ENCODE data around the gene FBXO39. TPM values are rescaled to one million over a fixed set of nuclear protein-coding genes. Genes with fewer than 3 reads are reported as not detected.
"Not testable (repeated sequence)": the region's sequence is repeated elsewhere in the genome, so short reads cannot be mapped to it uniquely, and the experiment has no call there.

FBXO39 gene
- total RNA-seq, 1 experiment from 2014 or later, result not detected

- no peak for DNase-seq (ENCODE audit: low read depth)
Observed at GRCh38 chr17:6789146-6789545, 13.1 kb downstream of the FBXO39 start.

GRCh38 chr17:6793748-6794493, 17.9 kb downstream of the FBXO39 start:
- DNase-seq (ENCODE audit: low read depth), result no peak

- DNase-seq (ENCODE audit: low read depth), result no peak
Observed at GRCh38 chr17:6796017-6796886, 20.2 kb downstream of the FBXO39 start.

GRCh38 chr17:6796887-6797490, 21.0 kb downstream of the FBXO39 start:
- peak; percentile 59 for DNase-seq (ENCODE audit: low read depth)

- no peak for DNase-seq (ENCODE audit: low read depth)
Observed at GRCh38 chr17:6797718-6798351, 21.8 kb downstream of the FBXO39 start.

- no peak for DNase-seq (ENCODE audit: low read depth)
Observed at GRCh38 chr17:6799738-6800137, 23.7 kb downstream of the FBXO39 start.

- DNase-seq (ENCODE audit: low read depth), result no peak
Observed at GRCh38 chr17:6800422-6801027, 24.5 kb downstream of the FBXO39 start.

- no peak for DNase-seq (ENCODE audit: low read depth)
Observed at GRCh38 chr17:6811510-6811909, 35.5 kb downstream of the FBXO39 start.

- no peak for DNase-seq (ENCODE audit: low read depth)
Observed at GRCh38 chr17:6812295-6812694, 36.3 kb downstream of the FBXO39 start.

- no peak for DNase-seq (ENCODE audit: low read depth)
Observed at GRCh38 chr17:6815775-6816174, 39.8 kb downstream of the FBXO39 start.

GRCh38 chr17:6816368-6816767, 40.4 kb downstream of the FBXO39 start:
- not testable (repeated sequence) for DNase-seq (ENCODE audit: low read depth)

- DNase-seq (ENCODE audit: low read depth), result no peak
Observed at GRCh38 chr17:6818938-6819337, 42.9 kb downstream of the FBXO39 start.

- DNase-seq (ENCODE audit: low read depth), result peak; percentile 1
Observed at GRCh38 chr17:6823011-6823442, 47.0 kb downstream of the FBXO39 start.

- DNase-seq (ENCODE audit: low read depth), result no peak
Observed at GRCh38 chr17:6830383-6830986, 54.5 kb downstream of the FBXO39 start.

- DNase-seq (ENCODE audit: low read depth), result peak; percentile 38
Observed at GRCh38 chr17:6831661-6832263, 55.7 kb downstream of the FBXO39 start, which contains the start of gene TEKT1. TEKT1 (minus strand) TSS chr17:6831729; CDS start chr17:6830376, 1,353 bp downstream.

Other genes with a start within 250 kb of the FBXO39 start
- 0.10 and 0.12 TPM in 2 replicates for gene PITPNM3, start 219.7 kb upstream of the FBXO39 start, total RNA-seq (2014; rRNA removed; shearing (Covaris generic))
- 8.7 and 10.8 TPM in 2 replicates for gene KIAA0753, start 135.5 kb upstream of the FBXO39 start, total RNA-seq (2014; rRNA removed; shearing (Covaris generic))
- gene TXNDC17, start 135.2 kb upstream of the FBXO39 start, total RNA-seq (2014; rRNA removed; shearing (Covaris generic)), result 231 and 340 TPM in 2 replicates
- 20.3 and 24.5 TPM in 2 replicates for gene MED31, start 124.6 kb upstream of the FBXO39 start, total RNA-seq (2014; rRNA removed; shearing (Covaris generic))
- 0.12 and 0.39 TPM in 2 replicates for gene C17orf100, start 124.5 kb upstream of the FBXO39 start, total RNA-seq (2014; rRNA removed; shearing (Covaris generic))
- gene SLC13A5, start 62.8 kb upstream of the FBXO39 start, total RNA-seq (2014; rRNA removed; shearing (Covaris generic)), result not detected in 2 replicates
- 18.0 and 28.1 TPM in 2 replicates for gene XAF1, start 20.2 kb upstream of the FBXO39 start, total RNA-seq (2014; rRNA removed; shearing (Covaris generic))
- gene TEKT1, start 55.5 kb downstream of the FBXO39 start, total RNA-seq (2014; rRNA removed; shearing (Covaris generic)), result not detected in 2 replicates
- gene ALOX12, start 219.8 kb downstream of the FBXO39 start, total RNA-seq (2014; rRNA removed; shearing (Covaris generic)), result not detected in 2 replicates
- gene RNASEK, start 236.4 kb downstream of the FBXO39 start, total RNA-seq (2014; rRNA removed; shearing (Covaris generic)), result 156 and 180 TPM in 2 replicates
- gene BCL6B, start 246.8 kb downstream of the FBXO39 start, total RNA-seq (2014; rRNA removed; shearing (Covaris generic)), result not detected in 2 replicates

Measured in RPMI7951 (cell line).